Spleen (tissue), 11 donors: ENCODE results near the gene GLOD5. TPM values are rescaled to one million over a fixed set of nuclear protein-coding genes. Genes with fewer than 3 reads are reported as not detected.

Experiments used
- DNase-seq: peaks from one replicate; pipeline ENCODE4 v3.0.0-alpha.2; 2020
- H3K27ac ChIP-seq, 8 donors: fragments of 200-600 bp; sonication (generic) in 7 of 8; 1 replicate in 4 of 8; 2 replicates in 4 of 8; pipeline versions ENCODE4 v1.5.0 to v1.8.0; 2016 to 2021; ENCODE audit warnings: inconsistent platforms in 4 of 8, mild to moderate bottlenecking in 4 of 8, moderate library complexity in 1 of 8
- H3K27me3 ChIP-seq, 7 donors: fragments of 200-600 bp; sonication (generic) in 6 of 7; replicated peaks in 1 of 7; 1 replicate in 4 of 7; 2 replicates in 3 of 7; pipeline versions ENCODE4 v1.5.0 to v1.8.0; 2016 to 2021; ENCODE audit warnings: inconsistent platforms in 3 of 7, mild to moderate bottlenecking in 1 of 7
- H3K36me3 ChIP-seq, 6 donors: fragments of 200-600 bp; sonication (generic) in 5 of 6; 1 replicate in 4 of 6; 2 replicates in 2 of 6; pipeline versions ENCODE4 v1.5.0 to v1.8.0; 2016 to 2021; ENCODE audit warnings: inconsistent platforms in 2 of 6
- H3K4me1 ChIP-seq, 6 donors: fragments of 200-600 bp; sonication (generic) in 5 of 6; 1 replicate in 3 of 6; 2 replicates in 3 of 6; pipeline versions ENCODE4 v1.5.0 to v1.8.0; 2016 to 2021; ENCODE audit warnings: inconsistent platforms in 3 of 6
- H3K4me3 ChIP-seq, 8 donors: fragments of 200-600 bp; sonication (generic) in 7 of 8; 1 replicate in 4 of 8; 2 replicates in 4 of 8; pipeline versions ENCODE4 v1.5.0 to v1.8.0; 2016 to 2021; ENCODE audit warnings: inconsistent platforms in 4 of 8, mild to moderate bottlenecking in 4 of 8, moderate library complexity in 2 of 8
- H3K9me3 ChIP-seq, 8 donors: fragments of 200-600 bp; sonication (generic) in 7 of 8; 1 replicate in 4 of 8; 2 replicates in 4 of 8; pipeline versions ENCODE4 v1.5.0 to v1.8.0; 2016 to 2021; ENCODE audit warnings: inconsistent platforms in 4 of 8
- POLR2A ChIP-seq, 3 donors: fragments of 450-650 bp; IDR thresholded peaks; one replicate each; pipeline ENCODE4 v1.5.1; 2017; ENCODE audit warnings: antibody characterized with exemption in 3 of 3, mild to moderate bottlenecking in 1 of 3
- POLR2AphosphoS5 ChIP-seq, 3 donors: sonication (generic); formaldehyde crosslinking; IDR thresholded peaks; one replicate each; pipeline ENCODE4 v1.5.1; 2017; ENCODE audit warnings: antibody characterized with exemption in 3 of 3
- WGBS, 5 donors: extraction: QIAGEN DNeasy Blood & Tissue Kit in 3 of 5; methylation state at CpG; one replicate each; pipeline versions ENCODE4 v1.1.5 to v1.1.7; 2013 to 2018; 5-methylcytosine and 5-hydroxymethylcytosine counted together
- intact Hi-C: fragments of 100-400 bp; cut with DNase I; formaldehyde crosslinking; loops from one replicate; pipeline ENCODE4 v1.15.0; 2023; ENCODE audit warnings: low total_unique reads
- polyA plus RNA-seq, 3 donors: library from polyadenylated mRNA; stranded (reverse); fragments of 200-250 nt; gene quantifications; one replicate each; pipeline ENCODE4 v1.2.1, GENCODE V29; 2013
- total RNA-seq, 7 donors: library from RNA; depleted of rRNA in 3 of 7; stranded (reverse); fragments of >200 nt in 3 of 7; fragmentation: NEBNext Ultra II Directional in 4 of 7; extraction: Animal tissue kit (Norgen Biotek cat#: 25700) in 4 of 7; gene quantifications; one replicate each; pipeline versions ENCODE4 v1.1.0 to v1.2.1, GENCODE V29; 2016 to 2021
- TF ChIP-seq, protein P1 (sequence below), 11 experiments: fragments of 200-600 bp in 7 of 11; fragments of 450-650 bp in 4 of 11; sonication (generic) in 4 of 11; IDR thresholded peaks in 8 of 11; conservative IDR thresholded peaks in 3 of 11; 1 replicate in 7 of 11; 2 replicates in 4 of 11; pipeline versions ENCODE4 v1.4.0 to v1.8.0; 2016 to 2021; ENCODE audit warnings: antibody characterized with exemption in 11 of 11, inconsistent platforms in 4 of 11, mild to moderate bottlenecking in 1 of 11
- donor health status: healthy with polysubstance abuse.
- donor health status: DM: no; HTN: no; CAD: no; lungs with moderate emphysema.
- donor health status: DM: no; HTN: no; CAD: no.
- donor health status: Bipolar disorder and iron deficiency.
- donor health status: healthy.
- donor health status: DM: no; HTN: no; CAD: no.
- donor health status: DM: yes; HTN: yes; CAD: no.

Gene GLOD5
- total and polyA plus RNA-seq, 10 donors: not detected

DNA sequence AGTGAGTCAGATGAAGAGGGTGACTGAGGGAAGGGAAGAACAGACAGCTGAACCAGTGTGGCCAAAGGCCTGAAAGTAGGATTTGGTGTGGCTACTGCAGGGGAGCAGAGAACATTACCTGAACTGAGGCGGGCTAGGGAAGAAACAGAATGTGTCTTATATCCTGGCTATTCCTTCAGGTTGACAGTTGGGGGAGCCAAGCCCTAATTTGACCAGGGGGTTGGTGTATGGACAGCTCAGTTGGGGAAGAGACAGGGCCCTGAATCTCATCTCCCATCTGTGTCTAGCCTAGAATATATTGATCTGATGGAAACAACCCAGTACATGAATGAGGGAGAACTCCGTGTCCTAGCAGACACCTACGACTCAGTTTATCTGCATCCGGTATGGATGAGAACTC is 44.5 kb downstream of the GLOD5 start:
- peaks cover 0 to 54% (median 0%) of the 10 kb centered on the region in 6 donors for H3K36me3 ChIP-seq
- intact Hi-C loops: loop anchor here (10.0 kb wide), 1 partner anchor 89 kb away; the partner anchor contains the start of genes PQBP1 and TIMM17B
- H3K4me1 ChIP-seq: peaks cover 0 to 7% (median 2%) of the 10 kb centered on the region in 6 donors
- no peaks in the 10 kb centered on the region for H3K27me3 ChIP-seq
- H3K4me3 ChIP-seq: no peak overlapping the region
- 79 to 100% (median 94%) methylated on average over 1 to 4 of the region's 4 CpGs for WGBS, 5 donors
- DNase-seq: no peak
- H3K27ac ChIP-seq: no peak overlapping the region
- TF ChIP-seq POLR2AphosphoS5 (IDR thresholded peaks at IDR 0.05) (no peak), POLR2A (IDR thresholded peaks at IDR 0.05) (no peak)
- TF ChIP-seq, protein P1, sequence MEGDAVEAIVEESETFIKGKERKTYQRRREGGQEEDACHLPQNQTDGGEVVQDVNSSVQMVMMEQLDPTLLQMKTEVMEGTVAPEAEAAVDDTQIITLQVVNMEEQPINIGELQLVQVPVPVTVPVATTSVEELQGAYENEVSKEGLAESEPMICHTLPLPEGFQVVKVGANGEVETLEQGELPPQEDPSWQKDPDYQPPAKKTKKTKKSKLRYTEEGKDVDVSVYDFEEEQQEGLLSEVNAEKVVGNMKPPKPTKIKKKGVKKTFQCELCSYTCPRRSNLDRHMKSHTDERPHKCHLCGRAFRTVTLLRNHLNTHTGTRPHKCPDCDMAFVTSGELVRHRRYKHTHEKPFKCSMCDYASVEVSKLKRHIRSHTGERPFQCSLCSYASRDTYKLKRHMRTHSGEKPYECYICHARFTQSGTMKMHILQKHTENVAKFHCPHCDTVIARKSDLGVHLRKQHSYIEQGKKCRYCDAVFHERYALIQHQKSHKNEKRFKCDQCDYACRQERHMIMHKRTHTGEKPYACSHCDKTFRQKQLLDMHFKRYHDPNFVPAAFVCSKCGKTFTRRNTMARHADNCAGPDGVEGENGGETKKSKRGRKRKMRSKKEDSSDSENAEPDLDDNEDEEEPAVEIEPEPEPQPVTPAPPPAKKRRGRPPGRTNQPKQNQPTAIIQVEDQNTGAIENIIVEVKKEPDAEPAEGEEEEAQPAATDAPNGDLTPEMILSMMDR (IDR thresholded peaks at IDR 0.05 in 8 of 11, conservative IDR thresholded peaks at IDR 0.05 in 3 of 11): no peak
- no peaks in the 10 kb centered on the region for H3K9me3 ChIP-seq

DNA sequence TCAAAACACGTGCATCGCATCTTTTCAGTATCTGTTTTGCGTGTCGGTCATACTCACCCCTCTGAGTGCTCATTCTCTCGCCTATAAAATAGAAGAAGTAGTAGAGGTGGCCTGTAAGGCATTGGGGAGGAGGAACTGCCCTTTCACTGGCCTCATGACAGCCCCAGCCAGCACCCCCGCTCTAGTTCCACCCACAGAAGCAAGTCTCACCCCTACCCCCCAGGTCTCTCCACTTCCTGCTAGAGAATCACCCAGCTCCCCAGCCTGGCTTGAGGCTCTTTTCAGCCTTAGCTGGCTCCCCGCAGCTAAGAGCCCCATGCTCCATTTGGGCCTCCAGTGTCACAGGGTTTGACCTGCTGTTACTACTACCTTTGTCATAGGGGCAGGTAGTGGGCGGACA is 52.1 kb downstream of the GLOD5 start:
- peaks cover 0 to 83% (median 14%) of the 10 kb centered on the region in 6 donors for H3K36me3 ChIP-seq
- H3K9me3 ChIP-seq: no peaks in the 10 kb centered on the region
- no peak overlapping the region for H3K27ac ChIP-seq
- no peak for DNase-seq
- WGBS, 5 donors: 80 to 100% (median 81%) methylated on average over 6 to 8 of the region's 8 CpGs
- no peak overlapping the region for H3K4me3 ChIP-seq
- no peaks in the 10 kb centered on the region for H3K4me1 ChIP-seq
- TF ChIP-seq POLR2AphosphoS5 (IDR thresholded peaks at IDR 0.05): no peak
- no peak for TF ChIP-seq POLR2A (IDR thresholded peaks at IDR 0.05)
- TF ChIP-seq, protein P1 (IDR thresholded peaks at IDR 0.05 in 8 of 11, conservative IDR thresholded peaks at IDR 0.05 in 3 of 11): no peak
- H3K27me3 ChIP-seq: no peaks in the 10 kb centered on the region
- intact Hi-C loops: no loop called here

DNA sequence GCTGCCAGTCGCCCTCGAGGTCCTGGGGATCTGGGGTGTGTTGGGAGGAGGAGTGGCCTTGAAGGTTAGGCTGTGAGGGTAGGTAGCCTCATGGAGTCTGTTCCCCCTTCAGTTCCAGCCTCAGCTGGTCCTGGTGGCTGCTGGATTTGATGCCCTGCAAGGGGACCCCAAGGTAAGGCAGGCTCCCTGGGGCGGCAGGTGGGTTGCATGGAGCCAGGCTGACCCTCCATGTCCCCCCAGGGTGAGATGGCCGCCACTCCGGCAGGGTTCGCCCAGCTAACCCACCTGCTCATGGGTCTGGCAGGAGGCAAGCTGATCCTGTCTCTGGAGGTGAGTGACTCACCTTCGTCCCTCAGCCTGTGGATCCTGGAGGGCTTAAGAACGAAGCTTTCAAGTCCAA is 53.2 kb downstream of the GLOD5 start:
- Histone ChIP-seq H3K9me3 (no peaks in the 10 kb centered on the region), H3K27ac (no peak overlapping the region), H3K36me3 (peaks cover 0 to 94% (median 14%) of the 10 kb centered on the region in 6 donors), H3K4me1 (no peaks in the 10 kb centered on the region), H3K27me3 (no peaks in the 10 kb centered on the region), H3K4me3 (no peak overlapping the region)
- DNase-seq: no peak
- intact Hi-C loops: no loop called here
- WGBS, 5 donors: 75 to 98% (median 86%) methylated on average over 3 to 8 of the region's 8 CpGs
- TF ChIP-seq, protein P1 (IDR thresholded peaks at IDR 0.05 in 8 of 11, conservative IDR thresholded peaks at IDR 0.05 in 3 of 11): no peak
- TF ChIP-seq POLR2A (IDR thresholded peaks at IDR 0.05): no peak
- TF ChIP-seq POLR2AphosphoS5 (IDR thresholded peaks at IDR 0.05): no peak

DNA sequence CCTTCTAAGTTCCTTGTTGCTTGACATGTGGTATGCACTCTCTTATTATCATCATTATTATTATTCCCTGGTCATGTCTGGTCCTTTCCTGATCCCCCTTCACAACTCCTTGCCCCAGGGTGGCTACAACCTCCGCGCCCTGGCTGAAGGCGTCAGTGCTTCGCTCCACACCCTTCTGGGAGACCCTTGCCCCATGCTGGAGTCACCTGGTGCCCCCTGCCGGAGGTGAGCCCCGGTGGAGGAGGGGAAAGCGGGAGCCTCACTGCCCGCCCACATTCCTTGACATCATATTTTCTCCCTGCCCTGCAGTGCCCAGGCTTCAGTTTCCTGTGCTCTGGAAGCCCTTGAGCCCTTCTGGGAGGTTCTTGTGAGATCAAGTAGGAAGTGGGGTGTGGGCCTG is 53.7 kb downstream of the GLOD5 start:
- Histone ChIP-seq H3K9me3 (no peaks in the 10 kb centered on the region), H3K4me3 (no peak overlapping the region), H3K36me3 (peaks cover 0 to 97% (median 14%) of the 10 kb centered on the region in 6 donors), H3K4me1 (no peaks in the 10 kb centered on the region), H3K27ac (no peak overlapping the region), H3K27me3 (no peaks in the 10 kb centered on the region)
- no peak for DNase-seq
- no peak for TF ChIP-seq POLR2A (IDR thresholded peaks at IDR 0.05)
- TF ChIP-seq, protein P1 (IDR thresholded peaks at IDR 0.05 in 8 of 11, conservative IDR thresholded peaks at IDR 0.05 in 3 of 11): no peak
- TF ChIP-seq POLR2AphosphoS5 (IDR thresholded peaks at IDR 0.05): no peak
- WGBS, 5 donors: 85 to 98% (median 96%) methylated on average over 7 to 8 of the region's 8 CpGs
- intact Hi-C loops: no loop called here
